Upper lobe of left lung (tissue), 6 donors: Measurements from ENCODE around the gene AGMO. TPM values are rescaled to one million over a fixed set of nuclear protein-coding genes. Genes with fewer than 3 reads are reported as not detected.

Experiments
- ATAC-seq, 2 donors: fragments of 200-7000 bp; cut with Tn5 transposase; one replicate each; pipeline ENCODE4 v1.9.1; 2022; ENCODE audit warnings: mild to moderate bottlenecking in 2 of 2, moderate library complexity in 2 of 2; ENCODE audit not compliant: low FRiP score in 2 of 2
- DNase-seq, 2 donors: peaks; one replicate each; pipeline ENCODE4 v3.0.0-alpha.2; 2019 to 2020
- H3K27ac ChIP-seq, 4 donors: fragments of 200-600 bp; sonication (generic); one replicate each; pipeline ENCODE4 v1.5.1; 2016 to 2019
- H3K27me3 ChIP-seq, 4 donors: fragments of 200-600 bp; sonication (generic); one replicate each; pipeline ENCODE4 v1.5.1; 2017 to 2019
- H3K36me3 ChIP-seq, 4 donors: fragments of 200-600 bp; sonication (generic); one replicate each; pipeline ENCODE4 v1.5.1; 2016 to 2019
- H3K4me1 ChIP-seq, 4 donors: fragments of 200-600 bp; sonication (generic); one replicate each; pipeline ENCODE4 v1.5.1; 2018 to 2019
- H3K4me3 ChIP-seq, 4 donors: fragments of 200-600 bp; sonication (generic); one replicate each; pipeline ENCODE4 v1.5.1; 2017 to 2019; ENCODE audit warnings: mild to moderate bottlenecking in 2 of 4, moderate library complexity in 1 of 4
- H3K9me3 ChIP-seq, 4 donors: fragments of 200-600 bp; sonication (generic); one replicate each; pipeline ENCODE4 v1.5.1; 2018 to 2019
- CTCF ChIP-seq, 6 experiments: fragments of 450-650 bp in 4 of 6; fragments of 200-600 bp in 2 of 6; sonication (generic) in 2 of 6; IDR thresholded peaks; one replicate each; pipeline ENCODE4 v1.5.1; 2016 to 2019; ENCODE audit warnings: antibody characterized with exemption in 6 of 6
- EP300 ChIP-seq, 4 donors: sonication (generic); formaldehyde crosslinking; IDR thresholded peaks; one replicate each; pipeline ENCODE4 v1.5.1; 2017; ENCODE audit warnings: antibody characterized with exemption in 4 of 4, control low read depth in 2 of 4
- POLR2A ChIP-seq, 4 donors: fragments of 450-650 bp; IDR thresholded peaks; one replicate each; pipeline ENCODE4 v1.5.1; 2016 to 2017; ENCODE audit warnings: antibody characterized with exemption in 4 of 4, mild to moderate bottlenecking in 2 of 4
- POLR2AphosphoS5 ChIP-seq, 2 donors: sonication (generic); formaldehyde crosslinking; IDR thresholded peaks; one replicate each; pipeline ENCODE4 v1.5.1; 2017; ENCODE audit warnings: antibody characterized with exemption in 2 of 2
- WGBS, 2 donors: methylation state at CpG; one replicate each; pipeline ENCODE4 v1.1.5; 2017 to 2018; 5-methylcytosine and 5-hydroxymethylcytosine counted together
- total RNA-seq, 6 donors: library from RNA; depleted of rRNA in 4 of 6; stranded (reverse); fragments of >200 nt in 4 of 6; gene quantifications; one replicate each; pipeline versions ENCODE4 v1.1.0 to v1.2.1, GENCODE V29; 2016 to 2021
- donor health status: DM: no; HTN: no; CAD: no; lungs with moderate emphysema.
- donor health status: DM: no; HTN: yes; CAD: no; lungs with severe emphysema.

Gene AGMO
- total RNA-seq, 6 donors from 2014 or later: 0.17 to 3.0 (median 0.20) TPM; not detected in 3

GRCh38 chr7:15567652-15568051 is 5.8 kb upstream of the AGMO start:
- TF ChIP-seq POLR2AphosphoS5 (IDR thresholded peaks at IDR 0.05): no peak
- no peak for TF ChIP-seq EP300 (IDR thresholded peaks at IDR 0.05)
- TF ChIP-seq CTCF (IDR thresholded peaks at IDR 0.05): no peak
- TF ChIP-seq POLR2A (IDR thresholded peaks at IDR 0.05): no peak
- H3K9me3 ChIP-seq: no peaks in the 10 kb centered on the region
- H3K36me3 ChIP-seq: no peaks in the 10 kb centered on the region
- no peak overlapping the region for H3K4me3 ChIP-seq
- DNase-seq: no peak
- no peaks in the 10 kb centered on the region for H3K27me3 ChIP-seq
- no peak for ATAC-seq
- WGBS, 2 donors: 47 to 48% methylated on average over 2 of the region's 2 CpGs
- no peak overlapping the region for H3K27ac ChIP-seq
- H3K4me1 ChIP-seq: no peaks in the 10 kb centered on the region

GRCh38 chr7:15567036-15567435 is 5.2 kb upstream of the AGMO start:
- WGBS, 2 donors: 76 to 78% methylated on average over 3 of the region's 3 CpGs
- Histone ChIP-seq H3K4me3 (no peak overlapping the region), H3K27ac (no peak overlapping the region), H3K36me3 (no peaks in the 10 kb centered on the region), H3K9me3 (no peaks in the 10 kb centered on the region), H3K27me3 (no peaks in the 10 kb centered on the region), H3K4me1 (no peaks in the 10 kb centered on the region)
- TF ChIP-seq EP300 (IDR thresholded peaks at IDR 0.05): no peak
- TF ChIP-seq POLR2AphosphoS5 (IDR thresholded peaks at IDR 0.05): no peak
- ATAC-seq (no peak), DNase-seq (no peak)

GRCh38 chr7:15566476-15566875 is 4.7 kb upstream of the AGMO start:
- Histone ChIP-seq H3K27ac (no peak overlapping the region), H3K36me3 (no peaks in the 10 kb centered on the region), H3K27me3 (no peaks in the 10 kb centered on the region), H3K4me1 (no peaks in the 10 kb centered on the region), H3K4me3 (no peak overlapping the region), H3K9me3 (no peaks in the 10 kb centered on the region)
- 78 to 84% methylated on average over 5 of the region's 5 CpGs for WGBS, 2 donors
- no peak for TF ChIP-seq EP300 (IDR thresholded peaks at IDR 0.05)
- no peak for TF ChIP-seq POLR2AphosphoS5 (IDR thresholded peaks at IDR 0.05)
- no peak for TF ChIP-seq POLR2A (IDR thresholded peaks at IDR 0.05)
- TF ChIP-seq CTCF (IDR thresholded peaks at IDR 0.05): no peak
- ATAC-seq (no peak), DNase-seq (no peak)

GRCh38 chr7:15560968-15561367 is 847 bp downstream of the AGMO start:
- Histone ChIP-seq H3K27me3 (no peaks in the 10 kb centered on the region), H3K9me3 (no peaks in the 10 kb centered on the region), H3K27ac (peak overlapping the region in 1 of 4 donors; percentile 26), H3K4me3 (no peak overlapping the region), H3K36me3 (no peaks in the 10 kb centered on the region), H3K4me1 (no peaks in the 10 kb centered on the region)
- ATAC-seq (no peak), DNase-seq (no peak)
- WGBS, 2 donors: 62 to 75% methylated on average over 1 of the region's 1 CpG
- no peak for TF ChIP-seq EP300 (IDR thresholded peaks at IDR 0.05)
- TF ChIP-seq POLR2A (IDR thresholded peaks at IDR 0.05): no peak
- no peak for TF ChIP-seq CTCF (IDR thresholded peaks at IDR 0.05)

GRCh38 chr7:15559416-15559928 is 2.3 kb downstream of the AGMO start:
- Histone ChIP-seq H3K36me3 (no peaks in the 10 kb centered on the region), H3K27me3 (no peaks in the 10 kb centered on the region), H3K4me3 (no peak overlapping the region), H3K4me1 (no peaks in the 10 kb centered on the region), H3K27ac (no peak overlapping the region), H3K9me3 (no peaks in the 10 kb centered on the region)
- 60 to 65% methylated on average over 3 of the region's 3 CpGs for WGBS, 2 donors
- TF ChIP-seq EP300 (IDR thresholded peaks at IDR 0.05) (no peak), CTCF (IDR thresholded peaks at IDR 0.05) (no peak), POLR2A (IDR thresholded peaks at IDR 0.05) (no peak), POLR2AphosphoS5 (IDR thresholded peaks at IDR 0.05) (no peak)
- DNase-seq (no peak), ATAC-seq (no peak)
